ENCODE measurements around the gene GMCL1.

GMCL1 gene

DNA sequence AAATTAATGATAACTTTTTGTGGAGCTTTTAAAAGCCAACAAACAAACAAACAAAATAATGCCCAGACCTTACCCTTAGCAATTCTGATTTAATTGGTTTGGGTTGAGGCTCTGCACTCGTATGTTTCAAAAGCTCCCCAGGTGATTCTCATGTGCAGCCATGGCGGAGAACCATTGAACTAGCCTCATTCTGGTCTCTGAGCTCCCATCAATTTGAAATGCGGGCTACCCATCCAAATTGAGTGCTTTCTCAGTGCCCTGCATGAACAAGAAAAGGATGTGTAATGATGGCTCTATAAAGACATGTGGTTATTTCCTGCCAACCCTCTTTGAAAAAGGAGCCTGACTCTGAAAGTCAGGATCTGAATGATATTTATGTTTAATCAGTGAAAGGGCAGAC is 93.7 kb downstream of the GMCL1 start:
- FAIRE-seq: no peak

DNA sequence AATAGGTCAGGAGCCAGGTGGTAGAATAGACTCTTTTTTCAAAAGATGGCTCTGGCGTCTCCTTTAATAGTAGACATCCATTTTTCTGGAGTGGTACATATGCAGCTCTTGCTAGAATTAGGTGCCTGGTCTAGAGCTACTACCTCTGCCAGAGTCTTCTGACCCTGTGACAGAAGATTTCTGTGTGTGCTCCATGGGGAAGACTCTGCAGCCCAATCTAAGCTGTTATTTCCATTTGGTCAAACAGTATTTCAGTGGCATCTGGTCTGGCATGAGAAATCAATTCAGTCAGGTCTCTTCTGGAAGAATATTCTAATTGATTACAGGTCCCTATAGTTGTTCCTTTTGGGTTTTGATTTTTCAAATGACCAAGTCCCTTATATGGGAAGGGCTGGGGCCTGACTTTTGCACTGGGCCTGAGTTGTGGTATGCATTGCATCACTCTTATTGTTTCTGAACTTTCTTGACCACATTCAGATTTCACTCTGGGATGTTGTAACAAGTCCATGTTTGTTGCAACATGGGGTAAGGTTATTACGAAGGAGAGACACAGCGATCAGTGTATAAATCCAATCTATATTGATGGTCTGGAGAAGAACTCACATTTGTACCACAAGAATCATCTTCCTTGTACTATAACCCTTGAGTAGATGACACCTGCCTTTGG is 97.5 kb downstream of the GMCL1 start:
- FAIRE-seq: no peak

More for the DNA sequence above, 93.7 kb downstream of the GMCL1 start:
- no peak for DNase-seq (ENCODE audit: low spot score)

More for the DNA sequence above, 97.5 kb downstream of the GMCL1 start:
- DNase-seq (ENCODE audit: low spot score): no peak
